Pulmonary artery endothelial cell (primary cell): Measurements from ENCODE around the gene NAA15. TPM values are rescaled to one million over a fixed set of nuclear protein-coding genes. Genes with fewer than 3 reads are reported as not detected.
"Not testable (repeated sequence)": the region's sequence is repeated elsewhere in the genome, so short reads cannot be mapped to it uniquely, and the experiment has no call there.

ENCODE experiments used
- DNase-seq: peaks from one replicate; pipeline ENCODE4 v3.0.0-alpha.2; 2011; ENCODE audit warnings: low read depth, low spot score
- total RNA-seq: library from RNA; depleted of rRNA; stranded (reverse); fragments of >200 nt; gene quantifications from 2 replicates; pipeline ENCODE4 v1.2.3, GENCODE V29; 2014

NAA15 gene
- total RNA-seq, 1 donor from 2014 or later: 35.1 TPM

GRCh38 chr4:139297001-139297410 is 4.3 kb upstream of the NAA15 start:
- no peak for DNase-seq

- DNase-seq: no peak
Observed at GRCh38 chr4:139299536-139299935, 1.8 kb upstream of the NAA15 start.

GRCh38 chr4:139300431-139301112 is 733 bp upstream of the NAA15 start:
- DNase-seq: no peak

GRCh38 chr4:139301821-139302611 is 711 bp downstream of the NAA15 start, which contains the start of gene NDUFC1:
Gene NDUFC1, minus strand, starts transcription at chr4:139302477. Its CDS starts 6,679 bp downstream, at chr4:139295798.
- no peak for DNase-seq

- DNase-seq: no peak
Observed at GRCh38 chr4:139304920-139305319, 3.6 kb downstream of the NAA15 start.

- DNase-seq: no peak
Observed at GRCh38 chr4:139311909-139312308, 10.6 kb downstream of the NAA15 start.

- no peak for DNase-seq
Observed at GRCh38 chr4:139312552-139313332, 11.4 kb downstream of the NAA15 start.

- not testable (repeated sequence) for DNase-seq
Observed at GRCh38 chr4:139313414-139313813, 12.1 kb downstream of the NAA15 start.

- DNase-seq: no peak
Observed at GRCh38 chr4:139314047-139314800, 12.9 kb downstream of the NAA15 start.

GRCh38 chr4:139315221-139315675 is 13.9 kb downstream of the NAA15 start:
- DNase-seq: no peak

GRCh38 chr4:139316733-139317132 is 15.4 kb downstream of the NAA15 start:
- no peak for DNase-seq

- DNase-seq: no peak
Observed at GRCh38 chr4:139317635-139318034, 16.3 kb downstream of the NAA15 start.

- no peak for DNase-seq
Observed at GRCh38 chr4:139319571-139319970, 18.3 kb downstream of the NAA15 start.

- DNase-seq: not testable (repeated sequence)
Observed at GRCh38 chr4:139322070-139322469, 20.8 kb downstream of the NAA15 start.

GRCh38 chr4:139322541-139322940 is 21.2 kb downstream of the NAA15 start:
- DNase-seq: not testable (repeated sequence)

GRCh38 chr4:139324620-139325019 is 23.3 kb downstream of the NAA15 start:
- DNase-seq: no peak

- DNase-seq: no peak
Observed at GRCh38 chr4:139329665-139330200, 28.4 kb downstream of the NAA15 start.

- no peak for DNase-seq
Observed at GRCh38 chr4:139330283-139330682, 29.0 kb downstream of the NAA15 start.

GRCh38 chr4:139331185-139331584 is 29.9 kb downstream of the NAA15 start:
- DNase-seq: no peak

GRCh38 chr4:139333046-139333445 is 31.7 kb downstream of the NAA15 start:
- DNase-seq: no peak

- no peak for DNase-seq
Observed at GRCh38 chr4:139337612-139338011, 36.3 kb downstream of the NAA15 start.
